Ishikawa (cell line): ENCODE measurements around the gene SSTR1.

ENCODE experiments used
- CEBPB ChIP-seq: IDR thresholded peaks from 2 replicates; pipeline ENCODE4 v1.6.1; 2012
- CREB1 ChIP-seq: IDR thresholded peaks from 2 replicates; pipeline ENCODE4 v1.6.1; 2012; ENCODE audit warnings: low read depth
- EGR1 ChIP-seq: IDR thresholded peaks from 2 replicates; pipeline ENCODE4 v1.6.1; 2012
- EP300 ChIP-seq: IDR thresholded peaks from 2 replicates; pipeline ENCODE4 v1.6.1; 2012; ENCODE audit warnings: borderline replicate concordance
- FOXM1 ChIP-seq: IDR thresholded peaks from 2 replicates; pipeline ENCODE4 v1.6.1; 2012; ENCODE audit warnings: low read depth, borderline replicate concordance
- MAX ChIP-seq: IDR thresholded peaks from 2 replicates; pipeline ENCODE4 v1.6.1; 2012
- NFIC ChIP-seq: IDR thresholded peaks from 2 replicates; pipeline ENCODE4 v1.6.1; 2012
- RAD21 ChIP-seq: IDR thresholded peaks from 2 replicates; pipeline ENCODE4 v1.6.1; 2012; ENCODE audit warnings: low read depth
- REST ChIP-seq: IDR thresholded peaks from 2 replicates; pipeline ENCODE4 v1.6.1; 2012; ENCODE audit warnings: low read depth, mild to moderate bottlenecking
- TAF1 ChIP-seq: IDR thresholded peaks from 2 replicates; pipeline ENCODE4 v1.6.1; 2012; ENCODE audit warnings: low read depth, mild to moderate bottlenecking
- TCF12 ChIP-seq: IDR thresholded peaks from 2 replicates; pipeline ENCODE4 v1.6.1; 2012; ENCODE audit warnings: low read depth
- TEAD4 ChIP-seq: IDR thresholded peaks from 2 replicates; pipeline ENCODE4 v1.6.1; 2012
- USF1 ChIP-seq: IDR thresholded peaks from 2 replicates; pipeline ENCODE4 v1.6.1; 2012
- YY1 ChIP-seq: IDR thresholded peaks from 2 replicates; pipeline ENCODE4 v1.6.1; 2012; ENCODE audit warnings: low read depth
- ZBTB7A ChIP-seq: IDR thresholded peaks from 2 replicates; pipeline ENCODE4 v1.6.1; 2012; ENCODE audit warnings: low read depth

The SSTR1 gene

GRCh38 chr14:38217553-38217952, 9.8 kb downstream of the SSTR1 start:
- TF ChIP-seq TCF12: no peak
- no peak for TF ChIP-seq USF1
- TF ChIP-seq TAF1: no peak
- no peak for TF ChIP-seq CREB1
- no peak for TF ChIP-seq RAD21
- TF ChIP-seq TEAD4: no peak
- TF ChIP-seq EP300: no peak
- no peak for TF ChIP-seq REST
- no peak for TF ChIP-seq CEBPB
- no peak for TF ChIP-seq NFIC
- TF ChIP-seq MAX: no peak
- TF ChIP-seq FOXM1: no peak
- TF ChIP-seq EGR1: no peak

- TF ChIP-seq CEBPB (no peak), FOXM1 (no peak), TEAD4 (no peak)
Measured at GRCh38 chr14:38221077-38221476, 13.4 kb downstream of the SSTR1 start.

GRCh38 chr14:38224338-38224737, 16.6 kb downstream of the SSTR1 start:
- no peak for TF ChIP-seq MAX
- no peak for TF ChIP-seq USF1
- TF ChIP-seq REST: no peak
- no peak for TF ChIP-seq EGR1
- TF ChIP-seq FOXM1: no peak
- TF ChIP-seq ZBTB7A: no peak
- TF ChIP-seq EP300: no peak
- no peak for TF ChIP-seq CREB1
- no peak for TF ChIP-seq CEBPB
- no peak for TF ChIP-seq RAD21
- TF ChIP-seq TAF1: no peak
- no peak for TF ChIP-seq TEAD4
- TF ChIP-seq TCF12: no peak
- no peak for TF ChIP-seq YY1
- no peak for TF ChIP-seq NFIC

- no peak for TF ChIP-seq RAD21
- TF ChIP-seq FOXM1: no peak
- TF ChIP-seq CEBPB: no peak
- TF ChIP-seq EGR1: no peak
Measured at GRCh38 chr14:38225946-38226345, 18.2 kb downstream of the SSTR1 start.

- TF ChIP-seq FOXM1 (no peak), EGR1 (no peak), TEAD4 (no peak), CEBPB (no peak), REST (no peak), TCF12 (no peak), USF1 (no peak), CREB1 (no peak)
Measured at GRCh38 chr14:38226366-38226765, 18.7 kb downstream of the SSTR1 start.
